ENCODE measurements around the gene PTPRM.

PTPRM gene

GRCh38 chr18:7807936-7808453 lies 240.9 kb downstream of the PTPRM start:
- DNase-seq (ENCODE audit: low read depth, low spot score): no peak

GRCh38 chr18:7808992-7809391 lies 241.9 kb downstream of the PTPRM start:
- DNase-seq (ENCODE audit: low read depth, low spot score): no peak

- DNase-seq (ENCODE audit: low read depth, low spot score): no peak
Measured at GRCh38 chr18:7809455-7809854, 242.3 kb downstream of the PTPRM start.

- DNase-seq (ENCODE audit: low read depth, low spot score): no peak
Measured at GRCh38 chr18:7809978-7810377, 242.9 kb downstream of the PTPRM start.

GRCh38 chr18:7812431-7813063 lies 245.4 kb downstream of the PTPRM start:
- DNase-seq (ENCODE audit: low read depth, low spot score): peak; percentile 85

GRCh38 chr18:7813131-7813530 lies 246.0 kb downstream of the PTPRM start:
- no peak for DNase-seq (ENCODE audit: low read depth, low spot score)

- no peak for DNase-seq (ENCODE audit: low read depth, low spot score)
Measured at GRCh38 chr18:7814754-7815315, 247.7 kb downstream of the PTPRM start.

- DNase-seq (ENCODE audit: low read depth, low spot score): no peak
Measured at GRCh38 chr18:7815787-7816186, 248.7 kb downstream of the PTPRM start.

- no peak for DNase-seq (ENCODE audit: low read depth, low spot score)
Measured at GRCh38 chr18:7817575-7818230, 250.6 kb downstream of the PTPRM start.

- DNase-seq (ENCODE audit: low read depth, low spot score): no peak
Measured at GRCh38 chr18:7821784-7822183, 254.7 kb downstream of the PTPRM start.

- DNase-seq (ENCODE audit: low read depth, low spot score): peak; percentile 17
Measured at GRCh38 chr18:7822435-7823331, 255.6 kb downstream of the PTPRM start.

- no peak for DNase-seq (ENCODE audit: low read depth, low spot score)
Measured at GRCh38 chr18:7824970-7825369, 257.9 kb downstream of the PTPRM start.

GRCh38 chr18:7830468-7830867 lies 263.4 kb downstream of the PTPRM start:
- DNase-seq (ENCODE audit: low read depth, low spot score): no peak

GRCh38 chr18:7839548-7839947 lies 272.4 kb downstream of the PTPRM start:
- DNase-seq (ENCODE audit: low read depth, low spot score): no peak

GRCh38 chr18:7840411-7840810 lies 273.3 kb downstream of the PTPRM start:
- DNase-seq (ENCODE audit: low read depth, low spot score): no peak

- DNase-seq (ENCODE audit: low read depth, low spot score): no peak
Measured at GRCh38 chr18:7844017-7844416, 276.9 kb downstream of the PTPRM start.

GRCh38 chr18:7844418-7844817 lies 277.3 kb downstream of the PTPRM start:
- DNase-seq (ENCODE audit: low read depth, low spot score): no peak

- DNase-seq (ENCODE audit: low read depth, low spot score): no peak
Measured at GRCh38 chr18:7846335-7846734, 279.2 kb downstream of the PTPRM start.

- no peak for DNase-seq (ENCODE audit: low read depth, low spot score)
Measured at GRCh38 chr18:7847357-7848053, 280.4 kb downstream of the PTPRM start.

- DNase-seq (ENCODE audit: low read depth, low spot score): no peak
Measured at GRCh38 chr18:7848054-7848412, 280.9 kb downstream of the PTPRM start.

GRCh38 chr18:7850446-7850845 lies 283.3 kb downstream of the PTPRM start:
- DNase-seq (ENCODE audit: low read depth, low spot score): no peak

All from astrocyte of the hippocampus (primary cell).